Activated naive CD4-positive, alpha-beta T cell treated with anti-CD3 and anti-CD28 coated beads, Interleukin-2, amount 50 U/mL, for 72 hours (primary cell): Measurements from ENCODE around the gene FBN3. TPM values are rescaled to one million over a fixed set of nuclear protein-coding genes. Genes with fewer than 3 reads are reported as not detected.
"Not testable (repeated sequence)": the region's sequence is repeated elsewhere in the genome, so short reads cannot be mapped to it uniquely, and the experiment has no call there.

Experiments
- ATAC-seq, 2 donors: fragments of 150-1000 bp; cut with Tn5 transposase; 2 replicates each; pipeline ENCODE4 v1.10.0; 2021; ENCODE audit warnings: mild to moderate bottlenecking in 2 of 2, moderate library complexity in 2 of 2
- DNase-seq, 2 donors: peaks; one replicate each; pipeline ENCODE4 v3.0.0; 2021 to 2022; ENCODE audit warnings: low spot score in 2 of 2
- H3K27ac Mint-ChIP-seq, 2 donors: one replicate each; pipeline ENCODE4 v1.8.0; 2022; ENCODE audit warnings: mild to moderate bottlenecking in 2 of 2, mixed read lengths in 2 of 2
- H3K36me3 Mint-ChIP-seq, 2 donors: one replicate each; pipeline ENCODE4 v1.8.0; 2022; ENCODE audit warnings: mixed read lengths in 2 of 2
- H3K9me3 Mint-ChIP-seq, 2 donors: one replicate each; pipeline ENCODE4 v1.8.0; 2022; ENCODE audit warnings: mixed read lengths in 2 of 2
- total RNA-seq, 2 donors: library from RNA; stranded (reverse); gene quantifications; one replicate each; pipeline ENCODE4 v1.2.3, GENCODE V29; 2022

Gene FBN3
- total RNA-seq, 2 donors from 2014 or later: 0.02 TPM; not detected in 1

DNA sequence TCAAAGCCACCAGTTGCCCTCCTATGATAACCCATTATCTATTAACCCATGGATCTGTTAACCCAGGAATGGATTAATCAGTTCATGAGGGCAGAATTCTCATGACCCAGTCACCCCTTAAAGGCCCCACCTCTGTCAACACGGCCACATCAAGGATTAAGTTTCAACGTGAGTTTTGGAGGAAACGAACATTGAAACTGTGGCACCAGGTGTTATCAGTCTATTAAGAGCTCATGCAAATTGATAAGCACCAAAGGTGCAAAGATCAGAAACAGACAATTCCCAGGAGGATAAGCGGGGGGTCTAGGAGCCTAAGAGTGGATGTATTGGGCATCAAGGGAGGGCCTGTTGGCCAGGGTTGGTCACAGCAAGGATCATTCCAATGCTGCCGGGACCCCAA, 124.1 kb downstream of the FBN3 start:
- Mint-ChIP-seq H3K9me3 (no peaks in the 10 kb centered on the region), H3K36me3 (no peaks in the 10 kb centered on the region), H3K27ac (no peak overlapping the region)
- no peak for ATAC-seq
- DNase-seq: no peak

DNA sequence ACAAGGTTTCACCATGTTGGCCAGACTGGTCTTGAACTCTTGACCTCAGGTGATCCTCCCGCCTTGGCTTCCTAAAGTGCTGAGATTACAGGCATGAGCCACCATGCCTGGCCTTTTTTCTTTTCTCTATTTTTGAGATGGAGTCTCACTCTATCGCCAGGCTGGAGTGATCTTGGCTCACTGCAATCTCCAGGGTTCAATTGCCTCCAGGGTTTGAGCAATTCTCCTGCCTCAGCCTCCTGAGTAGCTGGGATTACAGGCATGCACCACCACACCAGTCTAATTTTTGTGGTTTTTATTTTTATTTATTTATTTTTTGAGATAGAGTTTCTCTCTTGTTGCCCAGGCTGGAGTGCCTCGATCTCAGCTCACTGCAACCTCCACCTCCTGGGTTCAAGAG, 125.1 kb downstream of the FBN3 start:
- not testable (repeated sequence) for H3K9me3 Mint-ChIP-seq, ATAC-seq, DNase-seq, H3K27ac Mint-ChIP-seq, H3K36me3 Mint-ChIP-seq

GRCh38 chr19:8023371-8023770, 126.0 kb downstream of the FBN3 start:
- H3K27ac Mint-ChIP-seq: no peak overlapping the region
- ATAC-seq (no peak), DNase-seq (no peak)
- no peaks in the 10 kb centered on the region for H3K36me3 Mint-ChIP-seq
- no peaks in the 10 kb centered on the region for H3K9me3 Mint-ChIP-seq

- Mint-ChIP-seq H3K36me3 (no peaks in the 10 kb centered on the region), H3K9me3 (no peaks in the 10 kb centered on the region), H3K27ac (no peak overlapping the region)
- ATAC-seq: no peak
- no peak for DNase-seq
These were observed 127.1 kb downstream of the FBN3 start for GRCh38 chr19:8022275-8022674.

DNA sequence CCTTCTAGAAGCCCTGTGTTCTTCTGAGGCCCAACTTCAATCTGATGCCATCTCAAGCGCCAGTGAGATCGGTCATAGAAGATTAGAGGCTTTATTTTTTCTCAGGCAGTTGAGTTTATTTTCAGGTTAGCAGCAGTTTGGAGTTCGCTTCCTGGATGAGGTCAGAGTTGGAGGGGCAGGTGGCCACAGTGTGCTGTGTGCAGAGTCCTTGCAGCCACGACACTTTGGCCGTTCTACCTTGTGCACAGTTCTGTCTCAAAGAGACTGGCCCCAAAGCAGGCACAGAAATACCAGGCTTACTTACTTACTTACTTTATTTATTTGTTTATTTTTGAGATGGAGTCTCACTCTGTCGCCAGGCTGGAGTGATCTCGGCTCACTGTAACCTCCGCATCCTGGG, 128.0 kb downstream of the FBN3 start:
- DNase-seq (no peak), ATAC-seq (no peak)
- Mint-ChIP-seq H3K27ac (peak overlapping the region in 1 of 2 donors; percentile 8), H3K9me3 (no peaks in the 10 kb centered on the region), H3K36me3 (no peaks in the 10 kb centered on the region)

- no peak for ATAC-seq
- no peaks in the 10 kb centered on the region for H3K9me3 Mint-ChIP-seq
These were observed 128.7 kb downstream of the FBN3 start for GRCh38 chr19:8020681-8021080.

DNA sequence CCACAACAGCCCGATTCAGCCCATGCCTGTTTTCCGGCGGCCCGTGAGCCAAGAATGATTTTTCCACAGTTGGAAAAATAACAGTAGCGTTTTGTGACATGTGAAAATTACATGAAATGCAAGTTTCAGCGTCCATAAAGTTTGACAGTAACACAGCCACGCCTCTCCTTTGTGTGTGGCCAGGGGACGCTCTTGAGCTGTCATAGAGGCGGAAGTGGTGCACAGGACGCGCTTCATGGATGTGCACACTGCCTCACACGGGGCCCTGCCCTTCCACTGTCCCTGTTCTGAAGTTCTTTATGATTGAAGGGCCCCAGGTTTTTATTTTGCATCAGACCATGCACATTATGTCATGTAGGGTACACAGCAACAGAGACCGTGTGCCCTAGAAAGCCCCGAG, 131.6 kb downstream of the FBN3 start:
- Mint-ChIP-seq H3K36me3 (no peaks in the 10 kb centered on the region), H3K27ac (no peak overlapping the region), H3K9me3 (no peaks in the 10 kb centered on the region)
- DNase-seq (peak in 1 of 2 donors; percentile 19), ATAC-seq (peak; percentile 64 to 74)

More at GRCh38 chr19:8020681-8021080, 128.7 kb downstream of the FBN3 start:
- DNase-seq: no peak
- H3K27ac Mint-ChIP-seq: peak overlapping the region in 1 of 2 donors; percentile 8
- no peaks in the 10 kb centered on the region for H3K36me3 Mint-ChIP-seq

Other genes with a start within 250 kb of the FBN3 start
- gene MAP2K7, start 245.7 kb downstream of the FBN3 start, total RNA-seq: 10 to 100 TPM; 38.4 to 55.3 TPM
- 1 to 10 TPM; 3.3 to 5.8 TPM for gene TGFBR3L, start 234.8 kb downstream of the FBN3 start, total RNA-seq
- 10 to 100 TPM; 16.0 to 22.0 TPM for gene SNAPC2, start 229.3 kb downstream of the FBN3 start, total RNA-seq
- under 1 TPM in 1 of 2 donors, not detected in 1; 0.78 TPM for gene CTXN1, start 223.5 kb downstream of the FBN3 start, total RNA-seq
- gene TIMM44, start 205.9 kb downstream of the FBN3 start, total RNA-seq: 10 to 100 TPM; 66.0 to 99.3 TPM
- 100 to 1,000 TPM; 121 to 146 TPM for gene ELAVL1, start 144.0 kb downstream of the FBN3 start, total RNA-seq
- under 1 TPM in 1 of 2 donors, not detected in 1; 0.56 TPM for gene CCL25, start 96.8 kb downstream of the FBN3 start, total RNA-seq
- 10 to 100 TPM; 18.4 to 22.4 TPM for gene CERS4, start 59.8 kb upstream of the FBN3 start, total RNA-seq
- gene CD320, start 158.8 kb upstream of the FBN3 start, total RNA-seq: 10 to 100 TPM; 46.1 to 49.7 TPM
- 10 to 100 TPM; 54.5 to 73.1 TPM for gene NDUFA7, start 171.8 kb upstream of the FBN3 start, total RNA-seq
- 1,000 to 10,000 TPM; 2,643 to 2,829 TPM for gene RPS28, start 171.9 kb upstream of the FBN3 start, total RNA-seq
- gene KANK3, start 193.7 kb upstream of the FBN3 start, total RNA-seq: 1 to 10 TPM; 1.5 to 1.7 TPM
- 1 to 10 TPM in 1 of 2 donors, not detected in 1; 9.5 TPM for gene ANGPTL4, start 214.6 kb upstream of the FBN3 start, total RNA-seq
- gene RAB11B, start 240.8 kb upstream of the FBN3 start, total RNA-seq: 10 to 100 TPM; 76.6 to 81.5 TPM